Ureter (tissue), 1 donor: ENCODE results near the gene HBQ1. TPM values are rescaled to one million over a fixed set of nuclear protein-coding genes. Genes with fewer than 3 reads are reported as not detected.
"Not testable (repeated sequence)": the region's sequence is repeated elsewhere in the genome, so short reads cannot be mapped to it uniquely, and the experiment has no call there.

Source experiments
- DNase-seq: peaks from one replicate; pipeline ENCODE4 v3.0.0-alpha.2; 2020; ENCODE audit warnings: low spot score
- total RNA-seq: library from RNA; stranded (reverse); gene quantifications from one replicate; pipeline ENCODE4 v1.2.4, GENCODE V29; 2023
- donor health status: DM: yes; HTN: yes; CAD: no.

HBQ1 gene
- total RNA-seq, 1 donor from 2014 or later: not detected

GRCh38 chr16:176006-176405 lies 4.3 kb upstream of the HBQ1 start:
- DNase-seq: not testable (repeated sequence)

GRCh38 chr16:176477-177382 lies 3.5 kb upstream of the HBQ1 start, which contains the start of gene HBA1:
HBA1 (plus strand) TSS chr16:176680; CDS start chr16:176717, 37 bp downstream.
- not testable (repeated sequence) for DNase-seq

- DNase-seq: no peak
These were observed 2.9 kb upstream of the HBQ1 start for GRCh38 chr16:177394-177822.

- no peak for DNase-seq
These were observed 2.1 kb upstream of the HBQ1 start for GRCh38 chr16:177981-178667.

GRCh38 chr16:178668-179015 lies 1.6 kb upstream of the HBQ1 start:
- no peak for DNase-seq

GRCh38 chr16:179211-180092 lies 807 bp upstream of the HBQ1 start:
- no peak for DNase-seq

- DNase-seq: peak; percentile 67
These were observed 664 bp downstream of the HBQ1 start for GRCh38 chr16:180681-181564.

GRCh38 chr16:181565-182021 lies 1.3 kb downstream of the HBQ1 start:
- DNase-seq: no peak

- no peak for DNase-seq
These were observed 2.7 kb downstream of the HBQ1 start for GRCh38 chr16:183005-183404.

- DNase-seq: no peak
These were observed 5.0 kb downstream of the HBQ1 start for GRCh38 chr16:185213-185612.

- DNase-seq: no peak
These were observed 5.4 kb downstream of the HBQ1 start for GRCh38 chr16:185691-186090.

GRCh38 chr16:187330-187729 lies 7.1 kb downstream of the HBQ1 start:
- no peak for DNase-seq

- no peak for DNase-seq
These were observed 8.4 kb downstream of the HBQ1 start for GRCh38 chr16:188674-189073.

GRCh38 chr16:189604-190186 lies 9.4 kb downstream of the HBQ1 start:
- no peak for DNase-seq

- no peak for DNase-seq
These were observed 11.6 kb downstream of the HBQ1 start for GRCh38 chr16:191831-192230.

GRCh38 chr16:192686-193085 lies 12.4 kb downstream of the HBQ1 start:
- DNase-seq: no peak

- no peak for DNase-seq
These were observed 13.2 kb downstream of the HBQ1 start for GRCh38 chr16:193441-193840.

GRCh38 chr16:194516-194915 lies 14.3 kb downstream of the HBQ1 start:
- DNase-seq: no peak

GRCh38 chr16:200388-200787 lies 20.1 kb downstream of the HBQ1 start:
- no peak for DNase-seq

GRCh38 chr16:203246-203645 lies 23.0 kb downstream of the HBQ1 start:
- DNase-seq: no peak
